Effector memory CD8-positive, alpha-beta T cell (primary cell): ENCODE results near the gene DEPDC1.

Experiments used
- ATAC-seq: fragments of 150-1000 bp; cut with Tn5 transposase; replicated peaks from 2 replicates; pipeline ENCODE4 v1.10.0; 2021; ENCODE audit warnings: mild to moderate bottlenecking, moderate library complexity
- DNase-seq, 3 experiments: peaks; one replicate each; pipeline ENCODE4 v3.0.0; 2021
- H3K27ac Mint-ChIP-seq, 2 donors: one replicate each; pipeline ENCODE4 v1.8.0; 2022; ENCODE audit warnings: mild to moderate bottlenecking in 2 of 2, mixed read lengths in 2 of 2, moderate library complexity in 2 of 2
- H3K27me3 Mint-ChIP-seq, 2 donors: one replicate each; pipeline ENCODE4 v1.8.0; 2022; ENCODE audit warnings: mixed read lengths in 2 of 2
- H3K36me3 Mint-ChIP-seq: one replicate; pipeline ENCODE4 v1.8.0; 2022; ENCODE audit warnings: mild to moderate bottlenecking, moderate library complexity, mixed read lengths; ENCODE audit not compliant: insufficient read depth
- H3K4me1 Mint-ChIP-seq, 2 donors: one replicate each; pipeline ENCODE4 v1.8.0; 2022; ENCODE audit warnings: low read depth in 2 of 2, mixed read lengths in 2 of 2
- H3K4me3 Mint-ChIP-seq, 2 donors: one replicate each; pipeline ENCODE4 v1.8.0; 2022; ENCODE audit warnings: mild to moderate bottlenecking in 2 of 2, mixed read lengths in 2 of 2, moderate library complexity in 2 of 2
- H3K9me3 Mint-ChIP-seq, 2 donors: one replicate each; pipeline ENCODE4 v1.8.0; 2022; ENCODE audit warnings: mixed read lengths in 2 of 2

The DEPDC1 gene

GRCh38 chr1:68459796-68460195 lies 37.1 kb downstream of the DEPDC1 start:
- ATAC-seq (no peak), DNase-seq (no peak)
- Mint-ChIP-seq H3K36me3 (no peaks in the 10 kb centered on the region), H3K27ac (no peak overlapping the region), H3K4me3 (no peak overlapping the region), H3K9me3 (peaks cover 3 to 5% of the 10 kb centered on the region in 2 donors), H3K27me3 (peaks cover 3 to 4% of the 10 kb centered on the region in 2 donors), H3K4me1 (no peaks in the 10 kb centered on the region)

GRCh38 chr1:68459091-68459490 lies 37.8 kb downstream of the DEPDC1 start:
- H3K4me3 Mint-ChIP-seq = no peak overlapping the region
- no peak overlapping the region for H3K27ac Mint-ChIP-seq
- H3K4me1 Mint-ChIP-seq = no peaks in the 10 kb centered on the region
- H3K27me3 Mint-ChIP-seq = no peaks in the 10 kb centered on the region
- H3K36me3 Mint-ChIP-seq = no peaks in the 10 kb centered on the region
- no peak for ATAC-seq
- no peak for DNase-seq
- H3K9me3 Mint-ChIP-seq = peaks cover 0 to 3% of the 10 kb centered on the region in 2 donors

- H3K4me3 Mint-ChIP-seq = no peak overlapping the region
- H3K27me3 Mint-ChIP-seq = no peaks in the 10 kb centered on the region
- ATAC-seq (no peak), DNase-seq (no peak)
- no peaks in the 10 kb centered on the region for H3K9me3 Mint-ChIP-seq
- H3K4me1 Mint-ChIP-seq = no peaks in the 10 kb centered on the region
- H3K36me3 Mint-ChIP-seq = no peaks in the 10 kb centered on the region
- H3K27ac Mint-ChIP-seq = no peak overlapping the region
Measured at GRCh38 chr1:68456202-68456601, 40.7 kb downstream of the DEPDC1 start.

GRCh38 chr1:68454534-68454933 lies 42.3 kb downstream of the DEPDC1 start:
- Mint-ChIP-seq H3K9me3 (no peaks in the 10 kb centered on the region), H3K36me3 (no peaks in the 10 kb centered on the region), H3K4me1 (no peaks in the 10 kb centered on the region), H3K4me3 (no peak overlapping the region), H3K27ac (no peak overlapping the region), H3K27me3 (no peaks in the 10 kb centered on the region)
- DNase-seq (no peak), ATAC-seq (no peak)

- H3K27me3 Mint-ChIP-seq = peaks cover 0 to 8% of the 10 kb centered on the region in 2 donors
- DNase-seq = no peak
Measured at GRCh38 chr1:68453060-68453670, 43.7 kb downstream of the DEPDC1 start.

GRCh38 chr1:68449901-68450300 lies 47.0 kb downstream of the DEPDC1 start, which contains the start of gene RPE65:
Gene RPE65 (minus strand): TSS chr1:68449954. CDS start chr1:68449905, 49 bp downstream.
- no peak within 1 kb of the TSS for H3K27ac Mint-ChIP-seq
- H3K36me3 Mint-ChIP-seq = no peaks in the 10 kb centered on the region
- no peaks in the 10 kb centered on the region for H3K9me3 Mint-ChIP-seq
- H3K4me3 Mint-ChIP-seq = no peak within 1 kb of the TSS
- DNase-seq (no peak), ATAC-seq (no peak)
- H3K4me1 Mint-ChIP-seq = no peaks in the 10 kb centered on the region
- peaks cover 0 to 9% of the 10 kb centered on the region in 2 donors for H3K27me3 Mint-ChIP-seq

More at GRCh38 chr1:68453060-68453670, 43.7 kb downstream of the DEPDC1 start:
- Mint-ChIP-seq H3K36me3 (no peaks in the 10 kb centered on the region), H3K27ac (no peak overlapping the region), H3K4me1 (no peaks in the 10 kb centered on the region), H3K9me3 (no peaks in the 10 kb centered on the region), H3K4me3 (no peak overlapping the region)
- ATAC-seq = no peak

- Mint-ChIP-seq H3K9me3 (peaks cover 0 to 3% of the 10 kb centered on the region in 2 donors), H3K4me3 (no peak overlapping the region), H3K27me3 (peaks cover 0 to 9% of the 10 kb centered on the region in 2 donors), H3K4me1 (no peaks in the 10 kb centered on the region), H3K36me3 (no peaks in the 10 kb centered on the region), H3K27ac (no peak overlapping the region)
- ATAC-seq (no peak), DNase-seq (no peak)
Measured at GRCh38 chr1:68448365-68448764, 48.5 kb downstream of the DEPDC1 start.

- H3K4me1 Mint-ChIP-seq = no peaks in the 10 kb centered on the region
- DNase-seq (no peak), ATAC-seq (no peak)
- H3K27ac Mint-ChIP-seq = no peak overlapping the region
- no peak overlapping the region for H3K4me3 Mint-ChIP-seq
- no peaks in the 10 kb centered on the region for H3K36me3 Mint-ChIP-seq
- H3K27me3 Mint-ChIP-seq = peaks cover 0 to 9% of the 10 kb centered on the region in 2 donors
- peaks cover 0 to 3% of the 10 kb centered on the region in 2 donors for H3K9me3 Mint-ChIP-seq
Measured at GRCh38 chr1:68445709-68446108, 51.2 kb downstream of the DEPDC1 start.

GRCh38 chr1:68442822-68443556 lies 53.9 kb downstream of the DEPDC1 start:
- no peak for DNase-seq
- Mint-ChIP-seq H3K36me3 (no peaks in the 10 kb centered on the region), H3K4me1 (no peaks in the 10 kb centered on the region), H3K27ac (no peak overlapping the region), H3K4me3 (no peak overlapping the region), H3K27me3 (peaks cover 0 to 5% of the 10 kb centered on the region in 2 donors), H3K9me3 (peaks cover 0 to 5% of the 10 kb centered on the region in 2 donors)
- ATAC-seq = no peak

- H3K27ac Mint-ChIP-seq = no peak overlapping the region
- H3K4me3 Mint-ChIP-seq = no peak overlapping the region
- no peak for ATAC-seq
- peaks cover 0 to 5% of the 10 kb centered on the region in 2 donors for H3K27me3 Mint-ChIP-seq
- no peaks in the 10 kb centered on the region for H3K4me1 Mint-ChIP-seq
- H3K36me3 Mint-ChIP-seq = no peaks in the 10 kb centered on the region
- peaks cover 5% of the 10 kb centered on the region in 2 donors for H3K9me3 Mint-ChIP-seq
- no peak for DNase-seq
Measured at GRCh38 chr1:68442006-68442405, 54.9 kb downstream of the DEPDC1 start.

- Mint-ChIP-seq H3K9me3 (peaks cover 1 to 10% of the 10 kb centered on the region in 2 donors), H3K4me1 (no peaks in the 10 kb centered on the region), H3K4me3 (no peak overlapping the region), H3K36me3 (no peaks in the 10 kb centered on the region), H3K27ac (no peak overlapping the region), H3K27me3 (peaks cover 0 to 5% of the 10 kb centered on the region in 2 donors)
- DNase-seq (no peak), ATAC-seq (no peak)
Measured at GRCh38 chr1:68438310-68438709, 58.6 kb downstream of the DEPDC1 start.

- Mint-ChIP-seq H3K27ac (no peak overlapping the region), H3K4me3 (no peak overlapping the region), H3K9me3 (peaks cover 0 to 10% of the 10 kb centered on the region in 2 donors), H3K4me1 (no peaks in the 10 kb centered on the region), H3K27me3 (peaks cover 0 to under 1% of the 10 kb centered on the region in 2 donors), H3K36me3 (no peaks in the 10 kb centered on the region)
- DNase-seq (no peak), ATAC-seq (no peak)
Measured at GRCh38 chr1:68433395-68433794, 63.5 kb downstream of the DEPDC1 start.

- no peaks in the 10 kb centered on the region for H3K9me3 Mint-ChIP-seq
- H3K27ac Mint-ChIP-seq = no peak overlapping the region
- ATAC-seq (no peak), DNase-seq (no peak)
- H3K27me3 Mint-ChIP-seq = no peaks in the 10 kb centered on the region
- no peak overlapping the region for H3K4me3 Mint-ChIP-seq
- H3K4me1 Mint-ChIP-seq = no peaks in the 10 kb centered on the region
- no peaks in the 10 kb centered on the region for H3K36me3 Mint-ChIP-seq
Measured at GRCh38 chr1:68431076-68431475, 65.8 kb downstream of the DEPDC1 start.

GRCh38 chr1:68429233-68429808 lies 67.6 kb downstream of the DEPDC1 start:
- H3K4me3 Mint-ChIP-seq = no peak overlapping the region
- no peak overlapping the region for H3K27ac Mint-ChIP-seq
- ATAC-seq (no peak), DNase-seq (no peak)
- H3K27me3 Mint-ChIP-seq = no peaks in the 10 kb centered on the region
- H3K4me1 Mint-ChIP-seq = no peaks in the 10 kb centered on the region
- H3K36me3 Mint-ChIP-seq = no peaks in the 10 kb centered on the region
- H3K9me3 Mint-ChIP-seq = no peaks in the 10 kb centered on the region
